Lung microvascular endothelial cell (primary cell): ENCODE measurements around the gene DDX17. TPM values are rescaled to one million over a fixed set of nuclear protein-coding genes. Genes with fewer than 3 reads are reported as not detected.
A peak's percentile ranks its signal among the peaks of the same experiment; 100 is the strongest.

ENCODE experiments used
- DNase-seq, 2 donors: peaks; one replicate each; pipeline versions ENCODE4 v3.0.0 to v3.0.0-alpha.2; 2010; ENCODE audit warnings: low read depth in 2 of 2
- total RNA-seq: library from RNA; depleted of rRNA; stranded (reverse); fragments of >200 nt; gene quantifications from 2 replicates; pipeline ENCODE4 v1.2.1, GENCODE V29; 2014

Gene DDX17
- total RNA-seq, 1 donor from 2014 or later: 371 TPM

DNA sequence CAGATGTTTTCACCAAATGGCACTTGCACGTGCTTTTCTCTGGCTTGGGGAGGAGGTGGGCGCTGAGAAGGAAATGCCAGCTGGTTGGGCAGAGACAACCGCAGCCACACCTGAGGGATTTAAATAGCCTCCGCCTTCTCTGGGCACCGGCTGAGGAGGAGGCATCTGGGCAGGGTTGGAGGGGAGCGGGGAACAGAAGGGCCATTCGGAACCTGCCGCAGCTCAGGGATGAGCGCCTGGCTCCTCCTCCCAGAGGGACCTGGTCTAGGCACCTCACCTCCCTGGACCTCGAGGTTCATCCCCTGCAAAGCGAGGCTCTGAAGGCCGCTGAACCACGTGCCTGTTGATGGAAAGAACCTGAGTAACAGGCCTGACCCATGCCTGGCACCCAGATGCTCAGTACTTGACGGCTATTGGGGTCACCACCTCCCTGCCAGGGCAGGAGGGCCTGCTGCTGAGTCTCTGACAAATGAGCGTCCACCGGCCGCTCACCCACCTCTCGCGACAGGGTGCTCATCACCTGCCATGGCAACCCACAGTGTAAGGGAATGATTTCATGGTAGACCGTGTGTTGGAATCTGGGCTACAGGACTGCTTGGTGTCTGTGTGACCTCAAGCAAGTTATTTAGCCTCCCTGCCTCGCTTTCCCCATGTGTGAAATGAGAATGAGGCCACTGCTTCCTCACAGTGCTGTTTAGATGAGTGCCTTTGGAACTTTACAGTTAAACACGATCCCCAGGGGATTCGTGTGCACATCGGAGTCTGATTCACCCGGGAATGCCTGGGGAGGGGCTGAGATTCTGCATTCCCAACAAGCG, 40.2 kb downstream of the DDX17 start:
- no peak for DNase-seq

DNA sequence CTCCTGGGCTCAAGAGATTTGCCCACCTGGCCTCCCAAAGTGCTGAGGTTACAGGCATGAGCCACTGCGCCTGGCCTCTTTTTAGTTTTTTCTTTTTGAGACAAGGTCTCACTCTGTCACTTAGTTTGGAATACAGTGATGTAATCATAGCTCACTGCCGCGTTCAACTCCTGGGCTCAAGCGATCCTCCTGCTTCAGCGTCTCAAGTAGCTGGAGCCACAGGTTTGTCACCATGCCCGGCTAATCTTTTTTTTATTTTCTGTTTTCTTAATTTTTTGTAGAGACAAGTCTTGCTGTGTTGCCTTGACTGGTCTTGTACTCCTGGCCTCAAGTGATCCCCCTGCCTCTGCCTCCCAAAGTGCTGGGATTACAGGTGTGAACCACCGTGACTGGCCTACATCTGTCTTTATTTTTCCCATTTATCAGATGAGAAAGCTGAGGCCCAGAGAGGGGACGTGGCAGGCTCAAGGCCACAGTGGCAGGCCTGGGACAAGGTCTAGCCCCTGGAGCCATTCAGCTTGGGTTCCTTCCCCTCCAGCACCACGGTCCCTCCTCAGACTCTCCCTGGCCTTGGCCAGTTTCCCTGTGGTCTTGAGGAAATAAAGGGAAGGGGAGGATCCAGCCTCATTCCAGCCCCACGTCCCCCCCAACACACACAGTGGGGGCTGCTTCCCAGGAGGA, 41.0 kb downstream of the DDX17 start:
- no peak for DNase-seq

DNA sequence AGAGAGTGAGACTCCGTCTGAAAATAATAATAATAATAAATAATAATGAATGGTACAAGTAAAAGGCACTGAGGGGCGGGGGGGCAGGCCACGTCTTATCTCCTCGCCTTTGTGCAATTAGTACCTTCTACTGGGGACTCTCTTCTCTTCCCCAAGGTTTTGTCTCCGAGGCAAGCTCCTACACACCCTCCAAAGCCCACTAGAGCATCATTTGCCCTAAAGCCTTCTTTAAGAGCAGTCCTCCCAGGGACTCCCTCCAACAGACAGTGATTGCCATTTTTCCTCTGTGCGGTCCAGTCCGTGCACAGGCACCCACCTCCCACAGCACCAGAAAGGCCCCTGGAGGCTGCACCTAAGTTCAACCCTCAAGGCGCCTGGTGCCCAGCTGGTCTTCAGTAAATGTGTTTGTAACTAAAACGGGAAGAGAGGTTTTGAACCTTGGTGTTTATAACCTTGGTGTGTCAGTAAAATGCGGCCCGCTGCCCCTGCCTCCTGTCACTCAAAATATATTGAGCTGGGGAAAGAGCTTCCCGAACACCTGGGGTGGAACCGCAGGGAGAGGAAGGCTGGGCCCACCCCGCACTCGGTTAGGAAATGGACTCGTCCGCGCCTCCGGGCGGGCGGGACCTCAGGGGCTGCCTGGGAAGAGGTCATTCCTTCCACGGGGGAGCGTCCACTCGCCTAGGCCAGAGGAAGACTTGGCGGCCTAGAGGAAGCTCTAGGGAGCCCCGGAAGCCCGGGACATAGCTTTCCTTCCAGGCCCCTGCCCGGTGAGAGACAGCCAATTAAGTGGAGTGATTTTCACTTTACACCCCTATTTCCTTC, 42.9 kb downstream of the DDX17 start:
- peak; percentile 16 to 21 for DNase-seq

DNA sequence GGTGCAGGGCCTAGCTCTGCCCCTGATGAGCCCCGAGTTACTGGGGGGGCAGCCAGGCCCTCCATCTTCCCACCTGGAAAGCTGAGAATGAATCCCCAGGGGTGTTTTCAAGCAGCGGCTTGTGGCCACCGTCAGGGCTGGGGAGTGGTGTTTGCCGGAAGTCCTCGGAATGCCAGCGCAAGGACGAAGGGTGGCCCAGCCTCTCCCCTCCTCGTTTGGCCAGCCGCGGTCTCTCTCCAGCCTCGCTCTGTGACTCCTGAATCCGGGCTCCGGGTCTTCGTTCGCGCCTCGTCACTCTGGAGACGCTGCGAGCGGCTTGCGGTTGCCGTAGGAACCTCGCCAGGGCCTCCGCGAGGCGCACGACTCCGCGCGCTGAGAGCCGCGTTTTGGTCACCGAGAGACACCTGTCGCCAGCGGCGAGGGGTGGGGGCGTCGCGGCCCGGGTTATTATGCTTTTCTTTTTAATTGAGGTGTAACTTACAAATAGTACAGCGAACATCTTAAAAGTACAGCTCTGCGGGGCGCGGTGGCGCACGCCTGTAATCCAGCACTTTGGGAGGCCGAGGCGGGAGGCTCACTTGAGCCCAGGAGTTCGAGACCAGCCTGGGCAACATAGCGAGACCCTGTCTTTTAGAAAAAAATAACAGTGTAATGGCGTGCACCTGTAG, 44.6 kb downstream of the DDX17 start:
- DNase-seq: peak; percentile 61 to 83

DNA sequence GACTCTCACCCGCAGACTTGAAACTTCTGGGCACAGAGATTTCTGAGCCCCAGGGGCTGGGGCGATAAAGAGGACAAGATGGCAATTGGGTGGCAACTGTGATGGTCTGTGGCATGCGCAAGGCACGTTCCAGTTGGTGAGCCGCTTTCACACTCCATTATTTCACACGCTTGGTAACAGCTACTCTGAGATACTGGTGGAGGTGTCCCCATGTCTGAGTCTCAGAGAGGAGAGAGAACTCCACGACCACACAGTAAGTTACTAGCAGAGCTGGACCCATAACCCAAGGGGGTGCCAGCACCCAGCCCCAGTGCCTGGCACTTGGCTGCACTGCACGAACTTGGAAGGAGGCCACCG, 45.1 kb downstream of the DDX17 start:
- no peak for DNase-seq

DNA sequence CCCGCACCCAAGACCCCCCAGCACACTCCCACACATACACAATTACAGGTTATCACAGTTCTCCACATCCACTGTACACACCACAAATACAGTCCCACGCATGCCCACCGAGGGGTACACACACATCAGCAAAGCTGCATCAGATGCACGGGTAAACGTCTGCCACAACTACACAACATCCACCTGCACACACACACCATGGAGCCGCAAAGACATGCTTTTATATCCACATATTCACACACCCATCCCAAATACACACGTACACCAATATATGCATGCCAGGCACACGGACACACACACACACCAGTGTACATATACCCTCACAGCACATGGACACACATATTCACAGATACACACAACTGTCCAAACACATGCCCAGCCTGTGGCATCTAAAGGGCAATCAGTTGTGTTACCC, 45.7 kb downstream of the DDX17 start:
- no peak for DNase-seq

DNA sequence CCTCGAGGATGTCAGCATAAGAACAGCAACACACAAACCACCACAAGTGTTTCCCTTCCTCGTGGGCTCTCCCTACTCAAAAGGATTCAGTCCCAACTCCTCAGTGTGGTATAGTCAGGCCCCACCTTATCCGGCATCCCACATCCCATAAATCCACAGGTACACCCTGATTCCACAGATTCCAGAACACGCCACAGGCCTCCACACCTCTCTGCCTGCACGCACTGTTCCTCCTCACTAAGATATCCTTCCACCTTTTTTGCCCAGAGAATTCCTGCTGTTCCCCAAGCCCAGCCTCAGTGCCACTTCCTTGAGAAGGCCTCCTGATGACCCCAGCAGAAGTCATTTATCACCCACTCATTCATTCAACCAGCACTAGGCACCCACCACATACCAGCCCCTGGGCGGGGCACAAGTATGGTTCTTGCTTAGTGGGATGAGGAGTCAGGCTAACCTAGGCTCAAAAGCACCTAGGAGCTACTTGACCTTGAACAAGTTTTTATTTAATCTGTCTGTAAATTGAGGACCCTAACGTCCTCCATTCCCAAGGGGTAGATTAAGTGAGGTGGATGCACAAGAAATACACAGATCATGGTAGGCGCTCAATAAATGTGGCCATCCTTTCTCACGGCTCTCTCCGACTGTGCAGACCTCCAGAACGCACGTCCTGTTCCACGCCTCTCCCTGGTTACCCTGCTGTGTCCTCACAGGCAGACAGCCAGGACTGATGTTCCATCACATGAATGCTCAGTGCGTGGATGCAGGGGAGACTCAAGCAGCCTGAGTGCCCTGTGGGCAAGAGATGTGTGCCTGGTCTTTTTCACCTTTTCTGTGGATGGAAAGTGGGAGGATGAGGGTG, 49.0 kb downstream of the DDX17 start:
- peak in 1 of 2 donors; percentile 22 for DNase-seq

DNA sequence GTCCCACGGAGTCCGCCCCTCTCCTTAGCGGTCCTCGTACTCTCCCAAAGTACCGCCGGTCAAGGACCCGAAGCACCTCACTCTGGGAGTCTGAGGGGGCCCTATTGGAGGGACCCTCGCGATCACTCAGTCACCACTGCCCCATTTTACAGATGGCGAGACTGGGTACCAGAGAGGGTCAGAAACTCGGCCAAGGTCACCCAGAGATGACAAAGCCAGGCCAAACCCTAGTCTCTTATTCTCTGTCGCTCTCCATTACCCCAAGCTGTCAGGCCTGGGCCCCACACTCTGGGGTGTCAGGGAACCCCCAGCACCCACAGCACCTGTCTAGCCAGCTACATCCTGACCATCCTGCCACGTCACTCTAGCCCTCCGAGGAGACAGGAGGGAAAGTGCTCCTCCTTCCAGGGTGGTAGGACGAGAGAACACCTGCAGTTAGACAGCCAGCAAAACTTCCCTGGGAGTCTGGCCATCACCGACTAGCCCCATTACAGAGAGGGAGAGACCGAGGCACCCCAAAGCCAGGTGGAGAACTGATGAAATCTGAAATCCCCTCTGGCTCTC, 49.8 kb downstream of the DDX17 start:
- DNase-seq: no peak

DNA sequence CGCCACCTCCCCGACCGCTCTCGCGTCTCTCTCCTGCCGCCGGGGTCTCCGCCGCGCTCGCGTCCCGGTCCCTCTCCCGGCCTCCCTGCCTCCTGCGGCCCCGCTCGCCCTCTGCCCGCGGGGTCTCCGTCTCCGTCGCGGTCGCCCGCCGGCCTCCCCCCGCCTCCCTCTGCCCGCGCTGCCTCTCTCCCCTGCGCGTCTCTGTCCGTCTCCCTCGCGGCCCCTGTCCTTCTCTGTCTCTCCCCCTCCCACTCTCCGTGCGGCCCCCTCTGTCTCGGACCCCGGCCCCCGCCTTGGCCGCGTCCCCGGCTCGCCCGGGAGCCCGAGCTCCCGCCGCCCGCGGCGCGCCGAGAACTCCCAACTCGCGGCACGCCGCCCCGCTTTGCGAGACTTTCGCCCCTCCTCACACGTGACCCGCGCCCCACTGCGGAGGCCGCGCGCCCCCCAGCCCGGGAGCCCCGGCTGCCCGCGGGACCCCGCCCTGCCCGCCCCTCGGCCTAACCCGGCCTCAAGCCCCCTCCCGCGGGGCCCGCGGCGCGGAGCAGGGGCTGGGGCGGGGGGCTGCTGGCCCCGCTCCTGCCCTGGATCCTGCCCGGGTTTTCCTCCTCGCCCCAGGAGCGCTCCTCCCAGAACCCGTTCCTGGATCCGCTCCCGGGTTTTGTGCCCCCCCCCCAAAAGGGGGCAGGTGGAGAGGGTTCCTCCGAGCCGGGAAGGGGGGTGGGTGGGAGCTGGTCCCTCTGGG, 50.4 kb downstream of the DDX17 start:
- peak; percentile 36 to 56 for DNase-seq

DNA sequence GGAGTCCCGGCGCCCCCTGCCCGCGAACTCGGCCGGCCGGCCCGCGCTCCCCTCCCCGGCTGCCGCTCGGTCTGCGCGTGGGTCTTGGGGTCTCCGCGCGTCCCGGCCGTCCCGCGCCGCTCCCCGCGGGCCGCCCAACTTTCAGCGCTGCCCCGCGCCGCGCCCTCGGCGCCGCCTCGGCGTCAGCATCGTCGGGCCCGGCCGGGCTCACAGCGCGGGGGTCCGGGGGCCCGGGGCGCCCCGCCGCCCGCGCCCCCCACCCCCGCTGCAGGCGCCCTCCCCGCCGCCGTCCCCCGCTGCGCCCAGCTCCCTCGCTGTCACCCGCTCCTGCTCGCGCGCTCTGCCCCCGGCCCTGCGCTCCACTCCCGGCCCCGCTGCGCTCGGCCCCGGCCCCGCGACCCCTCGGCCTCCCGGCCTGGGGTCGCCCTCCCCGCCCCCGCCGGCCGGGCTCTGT, 51.0 kb downstream of the DDX17 start, which contains the start of gene KCNJ4:
TSS of gene KCNJ4 (minus strand) at position 124 of the 454 bp plus-strand sequence. CDS start 27,067 bp downstream, outside the sequence.
- no peak for DNase-seq

DNA sequence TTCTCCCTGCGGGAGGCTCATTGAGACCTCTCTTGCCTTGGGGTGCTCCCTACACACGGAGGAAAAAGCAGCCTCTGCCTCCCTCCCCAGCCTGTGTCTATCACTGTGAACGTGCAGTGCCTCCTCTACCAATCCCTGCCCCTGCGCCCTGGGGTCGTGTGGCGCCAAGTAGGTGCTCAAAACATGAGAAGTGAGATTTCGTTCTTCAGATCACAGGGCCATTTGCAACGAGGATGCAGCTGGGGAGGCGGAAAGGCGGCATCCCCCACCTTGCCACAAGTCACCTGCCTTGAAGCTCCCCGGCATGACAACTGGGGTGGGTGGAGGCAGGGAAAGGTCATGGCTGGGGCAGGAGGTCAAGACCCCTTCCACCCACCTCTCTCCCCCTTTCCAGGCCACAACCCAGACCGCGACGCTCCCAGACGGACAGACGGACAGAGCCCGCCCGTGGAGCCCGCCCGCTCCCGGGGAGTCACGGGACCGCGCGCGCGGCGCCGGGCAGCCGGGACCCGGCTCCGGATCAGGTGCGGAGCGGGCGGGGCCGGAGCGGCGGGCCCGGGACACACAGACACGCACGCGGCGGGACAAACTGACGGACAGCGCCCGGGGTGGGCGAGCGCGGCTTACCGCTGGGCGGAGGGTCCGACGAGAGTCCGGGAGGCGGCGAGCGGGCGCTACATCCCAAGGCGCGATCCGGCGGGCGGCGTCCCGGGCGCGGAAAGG, 51.6 kb downstream of the DDX17 start:
- DNase-seq: no peak

DNA sequence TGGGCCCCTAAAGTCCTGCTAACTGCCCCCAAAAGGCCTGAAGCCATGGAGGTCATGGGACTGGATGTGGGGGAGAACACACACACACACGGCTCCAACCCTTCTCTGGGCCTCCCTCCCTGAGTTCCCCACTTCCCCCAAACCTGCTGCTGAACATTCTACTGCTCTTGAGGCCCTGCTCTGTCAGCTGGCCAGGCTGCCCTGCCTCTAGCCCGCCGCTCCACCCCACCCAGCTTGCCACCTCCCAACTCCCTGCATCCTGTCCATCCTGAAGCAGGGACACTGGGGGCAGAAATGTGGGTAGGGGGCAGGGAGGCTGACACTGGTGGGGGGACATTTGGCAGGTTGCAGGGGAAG, 52.1 kb downstream of the DDX17 start:
- no peak for DNase-seq

DNA sequence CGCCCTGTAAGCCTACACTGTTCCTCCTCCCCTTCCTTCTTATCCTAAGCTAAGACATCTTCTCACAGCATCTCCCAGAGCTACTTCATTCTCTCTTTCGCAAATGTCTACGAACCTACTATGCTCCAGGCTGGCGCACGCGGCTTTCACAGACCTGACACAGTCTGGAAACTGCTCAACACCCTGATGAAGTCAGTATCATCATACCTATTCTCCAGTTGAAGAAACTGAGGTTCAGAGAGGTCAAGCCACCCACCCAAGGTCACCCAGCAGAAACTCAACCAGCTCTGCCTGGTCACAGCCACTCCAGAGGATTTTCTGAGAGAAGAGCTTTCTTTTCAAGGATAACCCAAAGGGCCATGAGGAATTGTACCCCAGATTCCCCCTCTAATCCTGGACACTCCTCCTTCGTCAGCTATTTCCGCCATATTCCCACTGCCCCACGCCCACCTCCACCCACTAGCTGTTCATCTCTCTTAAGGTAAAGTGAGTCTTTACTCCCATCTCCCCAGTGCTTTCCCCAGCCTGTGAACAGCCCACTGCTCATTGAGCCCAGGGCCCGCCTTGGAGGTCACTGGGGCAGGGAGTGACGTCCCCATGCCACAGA, 52.9 kb downstream of the DDX17 start:
- no peak for DNase-seq

DNA sequence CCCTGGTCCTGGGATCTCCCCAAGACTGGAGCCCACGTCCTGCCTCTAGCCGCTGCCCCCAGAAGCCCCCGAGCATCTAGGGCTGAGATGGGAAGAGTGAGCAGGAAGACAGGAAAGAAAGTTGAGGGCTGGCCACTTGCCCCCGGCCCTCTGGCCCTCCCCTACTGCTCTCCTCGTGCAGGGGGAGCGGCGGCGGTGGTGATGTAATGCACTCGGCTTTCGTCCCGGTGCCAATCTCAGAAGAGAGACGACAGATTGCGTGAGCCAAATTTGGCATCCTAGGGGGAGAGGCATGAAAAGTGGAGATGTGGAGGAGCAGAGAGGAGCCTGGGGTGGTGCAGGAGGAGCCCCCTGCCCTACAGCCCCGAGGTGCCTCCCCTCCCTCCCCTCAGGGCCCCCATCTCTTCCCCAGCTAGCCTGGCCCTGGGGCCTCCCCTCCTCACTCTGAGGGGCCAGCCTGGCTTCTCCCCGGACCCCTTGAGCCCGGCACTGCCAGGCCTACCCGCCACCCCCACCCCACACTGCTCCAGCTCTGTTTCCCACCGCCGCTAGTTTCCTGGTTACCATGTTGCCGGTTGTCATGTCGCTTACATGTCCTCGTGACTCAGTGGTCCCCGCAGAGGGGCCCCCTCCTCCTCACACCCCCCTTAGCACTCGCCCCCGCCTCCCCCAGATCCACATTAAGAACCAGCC, 53.6 kb downstream of the DDX17 start:
- DNase-seq: peak in 1 of 2 donors; percentile 25

DNA sequence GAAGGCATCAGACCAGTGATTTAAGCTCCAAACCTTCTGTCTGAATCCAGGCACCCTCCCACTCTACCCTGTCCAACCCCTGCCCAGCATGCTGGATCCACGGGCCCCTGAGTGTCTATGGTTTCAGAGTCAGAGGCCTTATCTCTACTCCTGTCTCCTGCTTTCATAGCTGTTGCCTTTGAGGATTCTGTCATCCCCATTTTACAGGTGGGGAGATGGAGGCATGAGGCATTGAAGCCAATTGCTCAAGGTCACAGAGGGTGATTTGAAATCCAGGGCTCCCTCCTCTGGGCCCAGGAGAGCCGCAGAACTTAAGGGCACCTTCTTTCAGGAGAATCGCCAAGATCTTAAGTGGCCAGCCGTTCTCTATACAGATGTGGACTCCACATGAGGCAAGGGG, 54.2 kb downstream of the DDX17 start:
- DNase-seq: no peak

DNA sequence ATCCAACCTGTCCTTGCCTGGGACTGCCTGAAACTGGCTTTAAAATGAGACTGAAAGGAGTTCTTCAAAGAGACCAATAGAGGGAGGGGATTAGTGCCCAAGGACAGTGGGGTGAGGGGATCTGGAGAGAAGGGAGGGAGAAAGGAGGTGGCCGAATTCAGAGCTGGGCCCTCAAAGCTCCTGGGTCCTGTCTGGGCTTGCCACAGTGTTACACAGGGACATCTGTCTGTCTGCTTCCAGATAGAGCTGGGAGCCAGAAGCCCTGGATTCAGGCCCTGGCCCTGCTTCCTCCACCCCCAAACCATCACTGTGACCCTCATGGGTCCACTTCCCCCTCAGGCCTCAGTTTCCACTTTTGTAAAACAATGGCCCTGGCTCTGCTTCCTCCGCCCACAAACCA, 54.7 kb downstream of the DDX17 start:
- DNase-seq: no peak

DNA sequence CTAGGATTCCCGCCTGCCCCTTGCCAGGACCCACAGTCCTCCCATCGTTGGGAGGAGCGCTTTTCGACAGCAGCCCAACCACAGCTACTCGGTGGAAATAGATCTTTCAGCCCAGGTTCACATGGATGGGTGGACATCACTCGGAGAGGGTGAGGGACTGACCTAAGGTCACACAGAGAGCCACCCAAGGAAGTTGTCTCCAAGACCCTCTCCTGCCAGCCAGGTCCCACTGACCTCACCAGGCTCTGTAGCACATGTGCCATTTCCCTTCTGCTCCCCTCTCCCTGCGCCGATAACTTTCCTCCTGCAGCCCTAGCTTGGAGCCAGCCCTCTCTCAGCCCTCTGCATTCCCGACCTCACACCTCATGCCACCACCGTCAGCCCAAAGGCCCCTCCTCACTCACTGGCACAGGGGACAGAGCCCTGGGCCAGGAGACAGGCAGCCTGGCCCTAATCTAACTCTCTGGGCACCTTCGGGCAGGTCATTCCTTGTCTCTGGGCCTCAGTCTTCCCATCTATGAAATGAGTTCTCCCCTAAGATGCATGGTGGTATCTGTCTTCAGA, 55.8 kb downstream of the DDX17 start:
- DNase-seq: no peak
